ENCODE results near the gene GPX6.

DNA sequence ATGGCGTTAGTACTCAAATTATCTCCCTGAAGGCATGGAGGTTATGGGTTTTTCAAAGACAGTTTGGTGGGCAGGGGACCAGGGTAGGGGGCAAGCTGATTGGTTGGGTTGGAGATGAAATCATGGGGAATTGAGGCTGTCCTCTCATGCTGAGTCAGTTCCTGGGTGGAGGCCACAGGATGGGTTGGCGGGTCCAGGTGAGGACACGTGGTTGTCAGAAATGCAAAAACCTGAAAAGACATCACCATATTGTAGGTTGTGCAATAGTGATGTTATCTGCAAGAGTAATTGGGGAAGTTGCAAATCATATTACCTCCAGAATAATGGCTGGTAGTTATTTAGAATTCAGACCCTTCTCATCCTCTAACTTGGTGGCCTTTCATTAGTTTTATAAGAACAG, 30.1 kb downstream of the GPX6 start:
- TF ChIP-seq, protein P1, sequence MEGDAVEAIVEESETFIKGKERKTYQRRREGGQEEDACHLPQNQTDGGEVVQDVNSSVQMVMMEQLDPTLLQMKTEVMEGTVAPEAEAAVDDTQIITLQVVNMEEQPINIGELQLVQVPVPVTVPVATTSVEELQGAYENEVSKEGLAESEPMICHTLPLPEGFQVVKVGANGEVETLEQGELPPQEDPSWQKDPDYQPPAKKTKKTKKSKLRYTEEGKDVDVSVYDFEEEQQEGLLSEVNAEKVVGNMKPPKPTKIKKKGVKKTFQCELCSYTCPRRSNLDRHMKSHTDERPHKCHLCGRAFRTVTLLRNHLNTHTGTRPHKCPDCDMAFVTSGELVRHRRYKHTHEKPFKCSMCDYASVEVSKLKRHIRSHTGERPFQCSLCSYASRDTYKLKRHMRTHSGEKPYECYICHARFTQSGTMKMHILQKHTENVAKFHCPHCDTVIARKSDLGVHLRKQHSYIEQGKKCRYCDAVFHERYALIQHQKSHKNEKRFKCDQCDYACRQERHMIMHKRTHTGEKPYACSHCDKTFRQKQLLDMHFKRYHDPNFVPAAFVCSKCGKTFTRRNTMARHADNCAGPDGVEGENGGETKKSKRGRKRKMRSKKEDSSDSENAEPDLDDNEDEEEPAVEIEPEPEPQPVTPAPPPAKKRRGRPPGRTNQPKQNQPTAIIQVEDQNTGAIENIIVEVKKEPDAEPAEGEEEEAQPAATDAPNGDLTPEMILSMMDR (IDR thresholded peaks at IDR 0.05), result no peak
- TF ChIP-seq POLR2A (IDR thresholded peaks at IDR 0.05), result no peak

Data from thyroid gland (tissue), 4 donors.